SKM-1 treated with dmso at 0.1 percent for 144 hours (cell line): ENCODE measurements around the gene RNF166.

Source experiments
- DNase-seq: peaks from one replicate; lab custom pipeline; 2025; ENCODE audit not compliant: unreplicated experiment; lab: John Stamatoyannopoulos, UW

RNF166 gene

GRCh38 chr16:88695218-88695617, 11.0 kb downstream of the RNF166 start:
- no peak for DNase-seq

- DNase-seq, result no peak
Observed at GRCh38 chr16:88694221-88695087, 11.8 kb downstream of the RNF166 start.

GRCh38 chr16:88693420-88694177, 12.6 kb downstream of the RNF166 start:
- no peak for DNase-seq

- DNase-seq, result no peak
Observed at GRCh38 chr16:88692861-88693260, 13.3 kb downstream of the RNF166 start.

GRCh38 chr16:88691924-88692560, 14.2 kb downstream of the RNF166 start:
- DNase-seq, result peak; percentile 92

- no peak for DNase-seq
Observed at GRCh38 chr16:88691129-88691813, 14.9 kb downstream of the RNF166 start.

GRCh38 chr16:88690341-88691128, 15.7 kb downstream of the RNF166 start:
- DNase-seq, result no peak

- no peak for DNase-seq
Observed at GRCh38 chr16:88688013-88688778, 18.0 kb downstream of the RNF166 start.

GRCh38 chr16:88687676-88688012, 18.6 kb downstream of the RNF166 start:
- DNase-seq, result no peak

- DNase-seq, result no peak
Observed at GRCh38 chr16:88687254-88687576, 19.0 kb downstream of the RNF166 start.

GRCh38 chr16:88686439-88687253, 19.6 kb downstream of the RNF166 start, which contains the start of gene SNAI3:
TSS of gene SNAI3 (minus strand) at chr16:88686507. CDS start at chr16:88686406, 101 bp downstream.
- DNase-seq, result peak; percentile 69

GRCh38 chr16:88686062-88686438, 20.2 kb downstream of the RNF166 start:
- DNase-seq, result no peak

- DNase-seq, result peak; percentile 50
Observed at GRCh38 chr16:88685156-88686061, 20.8 kb downstream of the RNF166 start.

- DNase-seq, result no peak
Observed at GRCh38 chr16:88684569-88685155, 21.5 kb downstream of the RNF166 start.

- DNase-seq, result peak; percentile 94
Observed at GRCh38 chr16:88681709-88682451, 24.3 kb downstream of the RNF166 start.

- DNase-seq, result no peak
Observed at GRCh38 chr16:88681084-88681680, 25.0 kb downstream of the RNF166 start.
